HFFc6 (cell line): Measurements from ENCODE around the gene HIVEP3. TPM values are rescaled to one million over a fixed set of nuclear protein-coding genes. Genes with fewer than 3 reads are reported as not detected.
A peak's percentile ranks its signal among the peaks of the same experiment; 100 is the strongest.

ENCODE experiments used
- DNase-seq: peaks from one replicate; pipeline ENCODE4 v3.0.0-alpha.2; 2018
- H3K27ac Mint-ChIP-seq: 2 replicates; pipeline ENCODE4 v1.8.0; 2020; ENCODE audit warnings: mild to moderate bottlenecking, mixed read lengths
- H3K27me3 Mint-ChIP-seq: 2 replicates; pipeline ENCODE4 v1.8.0; 2021; ENCODE audit warnings: mild to moderate bottlenecking, moderate library complexity, mixed read lengths; ENCODE audit not compliant: insufficient read depth
- H3K36me3 Mint-ChIP-seq: 2 replicates; pipeline ENCODE4 v1.8.0; 2021; ENCODE audit warnings: low read depth, mixed read lengths
- H3K4me1 Mint-ChIP-seq: 2 replicates; pipeline ENCODE4 v1.8.0; 2020; ENCODE audit warnings: low read depth, mixed read lengths
- H3K4me3 Mint-ChIP-seq: 2 replicates; pipeline ENCODE4 v1.8.0; 2020; ENCODE audit warnings: mild to moderate bottlenecking, moderate library complexity, mixed read lengths
- H3K9me3 Mint-ChIP-seq: 2 replicates; pipeline ENCODE4 v1.8.0; 2020; ENCODE audit warnings: mild to moderate bottlenecking, mixed read lengths
- total RNA-seq, 6 experiments: library from RNA; stranded (reverse); fragmentation: NEBNext Ultra II Directional; extraction: Animal tissue kit (Norgen Biotek cat#: 25700); gene quantifications; 2 replicates in 1 of 6; 3 replicates in 5 of 6; pipeline ENCODE4 v1.2.3, GENCODE V29; 2021
- TF ChIP-seq, protein P1 (sequence below): fragments of 200-600 bp; sonication (generic); IDR thresholded peaks from 2 replicates; pipeline ENCODE4 v1.5.0; 2021; ENCODE audit warnings: antibody characterized with exemption, mild to moderate bottlenecking

The HIVEP3 gene
- total RNA-seq, 6 experiments from 2014 or later, result 7.0 to 9.7 (median 7.9) TPM

GRCh38 chr1:41907446-41907845, 11.3 kb downstream of the HIVEP3 start:
- H3K4me1 Mint-ChIP-seq, result peaks cover 30% of the 10 kb centered on the region
- no peak for DNase-seq
- TF ChIP-seq, protein P1, sequence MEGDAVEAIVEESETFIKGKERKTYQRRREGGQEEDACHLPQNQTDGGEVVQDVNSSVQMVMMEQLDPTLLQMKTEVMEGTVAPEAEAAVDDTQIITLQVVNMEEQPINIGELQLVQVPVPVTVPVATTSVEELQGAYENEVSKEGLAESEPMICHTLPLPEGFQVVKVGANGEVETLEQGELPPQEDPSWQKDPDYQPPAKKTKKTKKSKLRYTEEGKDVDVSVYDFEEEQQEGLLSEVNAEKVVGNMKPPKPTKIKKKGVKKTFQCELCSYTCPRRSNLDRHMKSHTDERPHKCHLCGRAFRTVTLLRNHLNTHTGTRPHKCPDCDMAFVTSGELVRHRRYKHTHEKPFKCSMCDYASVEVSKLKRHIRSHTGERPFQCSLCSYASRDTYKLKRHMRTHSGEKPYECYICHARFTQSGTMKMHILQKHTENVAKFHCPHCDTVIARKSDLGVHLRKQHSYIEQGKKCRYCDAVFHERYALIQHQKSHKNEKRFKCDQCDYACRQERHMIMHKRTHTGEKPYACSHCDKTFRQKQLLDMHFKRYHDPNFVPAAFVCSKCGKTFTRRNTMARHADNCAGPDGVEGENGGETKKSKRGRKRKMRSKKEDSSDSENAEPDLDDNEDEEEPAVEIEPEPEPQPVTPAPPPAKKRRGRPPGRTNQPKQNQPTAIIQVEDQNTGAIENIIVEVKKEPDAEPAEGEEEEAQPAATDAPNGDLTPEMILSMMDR, result no peak
- no peaks in the 10 kb centered on the region for H3K27me3 Mint-ChIP-seq
- no peak overlapping the region for H3K4me3 Mint-ChIP-seq
- no peaks in the 10 kb centered on the region for H3K36me3 Mint-ChIP-seq
- H3K27ac Mint-ChIP-seq, result no peak overlapping the region
- H3K9me3 Mint-ChIP-seq, result no peaks in the 10 kb centered on the region

DNA sequence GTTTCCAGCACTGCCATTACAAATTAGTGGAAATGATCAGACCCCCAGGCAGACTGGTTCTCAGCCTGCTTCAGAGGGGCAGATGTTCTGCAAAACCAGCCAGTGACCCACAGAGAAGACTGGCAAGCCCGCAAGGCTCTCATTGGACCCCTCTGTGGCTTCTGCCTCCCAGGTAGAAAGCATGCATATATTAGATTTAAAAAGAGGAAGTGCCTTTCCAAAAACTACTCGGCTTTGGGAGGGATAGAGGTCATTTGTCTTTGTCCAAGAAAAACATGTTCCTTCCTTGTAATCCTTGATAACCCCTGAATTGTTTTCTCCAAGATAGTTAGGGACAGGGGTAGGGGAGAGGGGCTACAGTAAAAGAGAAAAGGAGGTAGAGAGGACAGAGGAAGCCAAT, 11.8 kb downstream of the HIVEP3 start:
- no peak for DNase-seq
- no peak overlapping the region for H3K27ac Mint-ChIP-seq
- H3K4me3 Mint-ChIP-seq, result no peak overlapping the region
- H3K36me3 Mint-ChIP-seq, result no peaks in the 10 kb centered on the region
- no peaks in the 10 kb centered on the region for H3K27me3 Mint-ChIP-seq
- TF ChIP-seq, protein P1, result no peak
- H3K4me1 Mint-ChIP-seq, result peaks cover 30% of the 10 kb centered on the region
- H3K9me3 Mint-ChIP-seq, result no peaks in the 10 kb centered on the region

DNA sequence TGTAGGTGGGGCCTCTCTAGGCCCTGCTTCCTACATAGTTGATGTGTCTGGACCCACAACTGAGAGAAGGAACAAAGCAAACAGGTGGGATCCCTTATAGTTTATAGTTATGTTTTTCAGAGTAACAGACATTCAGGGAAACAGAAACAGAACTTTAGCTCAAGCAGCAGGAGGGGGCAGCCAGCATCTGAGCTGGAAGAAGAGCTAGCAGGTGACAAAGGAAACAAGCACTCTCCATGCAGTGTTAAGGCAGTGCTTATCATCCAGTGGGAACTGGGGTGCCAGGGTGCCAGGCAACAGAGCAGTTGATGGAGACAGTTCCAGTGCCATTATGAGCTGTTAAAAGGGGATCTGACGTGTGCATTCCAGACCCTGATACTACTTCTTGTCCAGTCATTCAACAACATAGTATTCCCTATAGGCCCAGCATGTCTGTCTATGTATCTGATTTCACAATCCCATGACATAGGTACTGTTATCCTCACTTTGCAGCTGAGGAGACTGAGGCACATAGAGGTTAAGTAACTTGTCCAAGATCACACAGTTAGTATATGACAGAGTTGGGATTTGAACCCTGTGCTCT, 13.5 kb downstream of the HIVEP3 start:
- Mint-ChIP-seq H3K27ac (no peak overlapping the region), H3K9me3 (no peaks in the 10 kb centered on the region), H3K27me3 (peaks cover 3% of the 10 kb centered on the region; the same call in 1 of the 2 replicates), H3K36me3 (no peaks in the 10 kb centered on the region), H3K4me3 (no peak overlapping the region), H3K4me1 (peaks cover 45% of the 10 kb centered on the region)
- no peak for DNase-seq
- TF ChIP-seq, protein P1, result no peak

DNA sequence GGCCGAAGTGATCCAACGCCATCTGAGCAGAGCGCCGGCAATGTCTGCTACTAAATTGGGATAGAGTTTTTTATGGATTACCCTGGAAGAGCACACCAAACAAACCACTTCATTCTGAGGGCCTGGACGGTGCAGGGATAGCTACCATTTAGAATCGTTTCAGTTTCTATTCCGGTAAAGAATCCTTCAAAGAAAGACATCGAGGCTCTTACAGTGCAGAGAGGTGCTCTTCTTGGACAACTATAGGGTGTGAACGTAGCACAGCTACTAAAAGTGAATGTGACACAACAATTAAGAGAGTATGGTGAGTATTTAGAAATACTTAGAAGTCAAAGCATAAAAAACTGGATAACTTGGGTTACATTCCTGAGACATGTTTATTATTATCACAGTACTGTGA, 16.1 kb downstream of the HIVEP3 start:
- TF ChIP-seq, protein P1, result no peak
- no peak for DNase-seq
- H3K4me3 Mint-ChIP-seq, result peak overlapping the region; percentile 74

DNA sequence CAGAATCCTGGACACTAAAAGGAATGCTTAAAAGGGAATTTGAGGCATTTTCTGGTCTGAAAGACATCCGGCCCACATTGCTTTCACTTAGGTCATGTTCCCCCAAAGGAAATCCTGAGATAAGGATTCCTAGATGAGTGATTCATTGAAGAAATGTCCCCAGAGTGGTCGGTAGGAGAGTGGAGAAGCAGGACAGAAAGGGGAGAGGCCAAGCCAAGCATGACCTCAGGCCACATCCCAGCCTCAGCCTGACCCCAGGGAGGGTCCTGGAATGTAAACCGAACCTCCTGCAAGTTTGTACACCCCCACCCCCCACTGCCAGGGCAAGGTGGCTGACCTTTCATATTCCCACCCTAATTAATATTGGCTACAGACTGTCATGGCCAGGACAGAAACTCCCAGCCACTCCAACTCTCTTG, 16.6 kb downstream of the HIVEP3 start:
- H3K9me3 Mint-ChIP-seq, result no peaks in the 10 kb centered on the region
- peaks cover 5% of the 10 kb centered on the region; the same call in 1 of the 2 replicates for H3K27me3 Mint-ChIP-seq
- DNase-seq, result peak; percentile 68
- peak overlapping the region; percentile 74 for H3K4me3 Mint-ChIP-seq
- peak overlapping the region; percentile 84 for H3K27ac Mint-ChIP-seq
- TF ChIP-seq, protein P1, result no peak
- no peaks in the 10 kb centered on the region for H3K36me3 Mint-ChIP-seq
- H3K4me1 Mint-ChIP-seq, result peaks cover 63% of the 10 kb centered on the region

More for the DNA sequence above, 16.1 kb downstream of the HIVEP3 start:
- Mint-ChIP-seq H3K4me1 (peaks cover 63% of the 10 kb centered on the region), H3K36me3 (no peaks in the 10 kb centered on the region), H3K27me3 (peaks cover 3% of the 10 kb centered on the region; the same call in 1 of the 2 replicates), H3K9me3 (no peaks in the 10 kb centered on the region), H3K27ac (peak overlapping the region; percentile 84)
